Measurements from ENCODE around the gene OGFRL1. TPM values are rescaled to one million over a fixed set of nuclear protein-coding genes. Genes with fewer than 3 reads are reported as not detected.

The OGFRL1 gene
- total RNA-seq, 1 donor from 2014 or later, result 34.0 TPM

GRCh38 chr6:71330501-71330900, 41.9 kb downstream of the OGFRL1 start:
- no peak for DNase-seq (ENCODE audit: low read depth)
- TF ChIP-seq CTCF (conservative IDR thresholded peaks at IDR 0.05; ENCODE audit: low read depth, low read length), result no peak
- no peak overlapping the region for H3K4me3 ChIP-seq (ENCODE audit: low read depth, low read length)

DNA sequence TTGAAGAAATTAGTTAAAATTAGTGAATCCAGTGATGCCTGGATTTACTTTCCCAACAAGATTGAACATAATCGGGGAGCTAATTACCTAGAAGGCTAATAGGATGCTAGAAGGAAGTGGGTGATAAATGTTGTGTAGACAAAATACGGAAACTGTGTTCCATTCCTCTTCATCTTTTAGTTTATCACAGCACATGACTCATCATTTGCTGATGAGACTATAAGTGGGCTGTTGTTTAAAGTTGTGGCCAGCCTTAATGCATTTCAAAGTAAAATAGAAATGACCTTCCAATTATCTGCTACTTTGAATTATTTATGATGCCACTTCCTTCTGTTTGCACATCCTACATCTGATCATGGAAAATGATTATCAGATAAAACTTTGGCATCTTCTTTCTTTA, 43.4 kb downstream of the OGFRL1 start:
- no peak for TF ChIP-seq CTCF (conservative IDR thresholded peaks at IDR 0.05; ENCODE audit: low read depth, low read length)
- no peak overlapping the region for H3K4me3 ChIP-seq (ENCODE audit: low read depth, low read length)
- DNase-seq (ENCODE audit: low read depth), result no peak

GRCh38 chr6:71333050-71333449, 44.4 kb downstream of the OGFRL1 start:
- TF ChIP-seq CTCF (conservative IDR thresholded peaks at IDR 0.05; ENCODE audit: low read depth, low read length), result no peak
- no peak for DNase-seq (ENCODE audit: low read depth)
- no peak overlapping the region for H3K4me3 ChIP-seq (ENCODE audit: low read depth, low read length)

DNA sequence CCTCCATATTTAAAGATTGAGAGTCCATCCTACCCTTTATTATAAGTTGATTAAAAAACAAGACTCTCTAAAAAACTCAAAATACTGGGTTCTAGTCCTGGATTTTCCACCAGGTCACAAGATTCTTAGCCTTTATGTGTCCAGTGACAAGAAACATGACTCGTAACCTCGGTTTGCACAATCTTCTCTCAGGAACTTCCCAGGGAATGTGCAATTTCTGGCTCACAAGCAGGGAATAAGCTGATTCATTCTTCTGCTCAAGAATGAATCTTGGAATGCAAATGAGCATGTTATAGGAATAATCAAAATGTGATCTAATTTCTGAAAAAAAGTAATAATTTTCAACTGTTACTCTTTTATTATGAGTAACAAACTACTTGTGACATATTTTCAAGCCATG, 45.1 kb downstream of the OGFRL1 start:
- no peak for TF ChIP-seq CTCF (conservative IDR thresholded peaks at IDR 0.05; ENCODE audit: low read depth, low read length)
- H3K4me3 ChIP-seq (ENCODE audit: low read depth, low read length), result no peak overlapping the region
- peak; percentile 98 for DNase-seq (ENCODE audit: low read depth)

DNA sequence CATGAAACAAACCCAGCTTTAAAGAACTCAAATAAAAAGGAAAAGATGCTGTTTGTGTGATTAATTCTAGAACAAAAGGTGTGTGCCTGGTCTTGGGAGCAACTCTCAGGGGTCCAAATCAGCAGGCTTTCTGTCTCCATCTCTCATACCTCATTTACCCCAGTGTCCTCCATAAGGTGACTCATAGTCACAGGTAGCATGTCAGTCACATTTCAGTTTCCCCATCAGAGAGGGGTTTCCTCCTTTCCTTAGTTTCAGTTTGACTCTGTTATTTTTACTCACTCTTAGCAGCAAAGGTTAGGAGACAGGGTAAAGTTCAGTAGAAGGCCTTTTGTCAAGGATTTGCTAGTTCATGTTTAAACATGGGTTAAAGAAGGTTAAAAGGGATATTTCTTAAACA, 46.2 kb downstream of the OGFRL1 start:
- H3K4me3 ChIP-seq (ENCODE audit: low read depth, low read length), result no peak overlapping the region
- no peak for TF ChIP-seq CTCF (conservative IDR thresholded peaks at IDR 0.05; ENCODE audit: low read depth, low read length)
- peak; percentile 67 for DNase-seq (ENCODE audit: low read depth)

DNA sequence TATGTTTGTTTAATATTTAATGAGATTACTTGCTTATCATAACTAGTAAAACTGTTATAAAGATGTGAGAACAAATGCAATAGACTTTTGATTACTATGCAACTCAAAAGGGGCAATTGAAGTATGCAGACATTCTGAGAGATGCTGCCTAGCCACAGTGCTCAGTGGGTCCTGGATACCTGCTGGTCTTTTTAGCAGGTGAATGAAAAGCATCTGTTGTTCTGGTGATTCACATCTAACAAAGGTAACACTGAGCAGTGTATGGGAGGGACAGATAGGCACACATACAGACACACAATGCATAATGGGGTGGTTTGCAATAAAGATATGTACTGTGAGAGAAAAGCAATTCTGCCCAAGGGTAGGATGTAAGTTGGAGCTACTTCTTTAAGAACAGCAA, 46.9 kb downstream of the OGFRL1 start:
- no peak for DNase-seq (ENCODE audit: low read depth)
- TF ChIP-seq CTCF (conservative IDR thresholded peaks at IDR 0.05; ENCODE audit: low read depth, low read length), result no peak
- H3K4me3 ChIP-seq (ENCODE audit: low read depth, low read length), result no peak overlapping the region

DNA sequence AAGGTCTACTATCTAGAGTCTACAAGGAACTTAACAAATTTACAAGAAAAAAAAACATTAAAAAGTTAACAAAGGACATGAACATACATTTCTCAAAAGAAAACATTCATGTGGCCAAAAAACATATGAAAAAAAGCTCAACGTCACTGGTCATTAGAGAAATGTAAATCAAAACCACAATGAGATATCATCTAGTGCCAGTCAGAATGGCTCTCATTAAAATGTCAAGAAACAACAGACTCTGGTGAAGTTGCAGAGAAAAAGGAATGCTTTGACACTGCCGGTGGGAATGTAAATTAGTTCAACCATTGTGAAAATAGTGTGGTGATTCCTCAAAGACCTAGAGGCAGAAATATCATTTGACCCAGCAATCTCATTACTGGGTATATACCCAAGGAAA, 48.3 kb downstream of the OGFRL1 start:
- H3K4me3 ChIP-seq (ENCODE audit: low read depth, low read length), result no peak overlapping the region
- no peak for DNase-seq (ENCODE audit: low read depth)
- no peak for TF ChIP-seq CTCF (conservative IDR thresholded peaks at IDR 0.05; ENCODE audit: low read depth, low read length)

Data from epithelial cell of proximal tubule (primary cell).